Cerebellar cortex (tissue), 1 donor: ENCODE results near the gene ANKRD31.
"Not testable (repeated sequence)": the region's sequence is repeated elsewhere in the genome, so short reads cannot be mapped to it uniquely, and the experiment has no call there.

Experiments
- DNase-seq: peaks from one replicate; pipeline ENCODE4 v3.0.0-alpha.2; 2015; ENCODE audit warnings: low spot score

The ANKRD31 gene, protein sequence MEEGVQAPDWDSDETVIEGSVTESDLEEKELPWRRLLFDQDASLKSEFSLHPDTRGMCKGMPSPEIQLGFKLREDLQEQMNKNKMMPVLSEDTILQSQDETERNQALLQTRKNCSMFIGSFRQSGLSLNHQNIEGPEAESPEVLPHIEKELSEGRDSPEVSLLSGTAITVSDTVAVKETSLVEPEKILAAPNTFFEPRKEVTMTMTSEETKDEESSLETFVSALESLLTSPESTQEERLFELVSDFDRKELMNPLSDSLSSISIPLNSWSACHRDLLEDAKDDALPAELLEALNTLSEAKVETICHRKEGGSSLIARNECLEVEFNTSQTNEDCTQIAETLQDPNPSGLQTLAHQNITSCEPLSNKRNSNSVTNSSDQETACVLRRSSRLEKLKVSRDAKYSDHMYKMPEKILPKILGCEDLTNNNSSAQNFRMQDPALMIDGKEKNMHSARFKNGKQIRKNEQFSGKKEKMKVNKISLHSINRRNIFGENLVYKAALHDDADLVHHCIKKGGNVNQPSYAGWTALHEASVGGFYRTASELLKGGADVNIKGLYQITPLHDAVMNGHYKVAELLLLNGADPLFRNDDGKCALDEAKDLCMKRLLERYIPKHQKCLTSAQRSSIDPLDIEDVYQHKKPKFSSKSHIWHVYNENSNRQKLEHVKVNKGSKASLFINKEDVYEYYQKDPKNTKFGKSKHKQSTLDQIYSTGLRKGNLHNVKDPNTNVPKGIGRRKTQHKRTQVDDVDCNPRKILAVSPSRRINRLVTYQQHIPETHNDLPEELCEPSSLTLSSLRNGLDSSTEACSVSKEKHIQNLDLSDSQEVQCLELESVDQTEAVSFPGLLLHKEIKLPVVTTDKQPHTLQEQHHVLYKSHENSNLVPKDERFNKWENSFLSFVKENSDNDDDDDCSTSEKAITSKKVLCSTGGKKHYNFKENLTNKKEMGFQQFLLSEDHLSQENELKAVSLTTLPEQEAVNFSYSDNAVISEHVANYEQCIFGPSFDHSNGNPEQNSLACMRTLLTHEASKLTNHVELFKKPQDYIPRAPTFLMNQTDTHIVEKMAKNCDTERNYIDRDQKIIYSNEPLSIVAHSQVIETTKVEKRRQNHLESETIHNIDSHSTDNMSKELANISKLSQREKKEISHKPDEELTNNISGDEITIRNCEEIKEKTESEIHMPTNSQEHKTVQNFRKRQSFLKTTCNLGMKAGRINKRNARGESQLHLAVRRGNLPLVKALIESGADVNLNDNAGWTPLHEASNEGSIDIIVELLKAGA (N-terminal part only)

DNA sequence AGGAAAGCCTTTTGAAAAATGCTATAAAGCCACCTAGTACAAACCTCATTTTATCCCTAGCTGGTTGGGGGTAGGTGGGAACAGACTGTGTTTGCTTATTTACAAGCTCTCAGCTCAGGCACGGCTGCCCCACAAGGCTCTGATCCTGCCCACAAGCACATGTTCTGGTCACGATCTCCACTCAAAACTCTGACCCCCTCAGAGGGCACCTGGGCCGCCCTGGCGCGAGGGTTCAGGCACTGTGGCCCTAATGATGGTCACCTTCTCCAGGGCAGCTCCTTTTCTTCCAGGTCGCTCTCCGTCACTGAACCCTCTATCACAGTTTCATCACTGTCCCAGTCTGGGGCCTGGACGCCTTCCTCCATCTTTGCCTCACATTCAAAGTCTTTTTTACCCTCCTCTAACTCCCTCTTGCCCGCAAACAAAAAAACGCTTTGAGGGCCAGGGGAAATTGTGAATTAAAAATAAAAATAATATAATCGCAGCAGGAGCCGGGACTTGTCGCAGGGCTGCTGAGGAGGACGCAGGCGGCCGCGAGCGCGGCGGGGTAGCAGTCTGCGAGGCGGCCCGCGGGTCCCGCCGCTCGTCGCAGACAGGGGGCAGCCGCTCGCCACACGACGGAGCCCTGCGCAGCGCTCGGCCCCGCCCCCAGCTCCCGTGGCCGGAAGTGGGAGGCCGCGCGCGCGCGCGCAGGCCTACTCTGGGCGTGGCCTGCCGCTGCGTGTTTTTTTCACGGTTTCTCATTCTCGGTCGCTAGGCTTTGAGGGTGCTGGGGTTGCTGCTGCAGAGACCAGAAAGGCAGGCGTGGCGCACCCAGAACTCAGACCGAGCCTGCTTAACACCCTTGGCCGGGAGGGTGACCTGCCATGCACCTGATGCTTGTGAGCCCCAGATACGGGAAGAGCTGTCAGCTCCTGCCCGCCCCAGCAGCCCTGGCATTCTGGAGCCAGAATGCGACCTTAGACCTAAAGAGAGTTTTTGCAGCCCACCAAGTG lies at the start of gene ANKRD31:
ANKRD31 (minus strand) TSS at position 557 of the 995 bp plus-strand sequence; CDS start at position 365, 192 bp downstream.
- DNase-seq, result peak; percentile 86

DNA sequence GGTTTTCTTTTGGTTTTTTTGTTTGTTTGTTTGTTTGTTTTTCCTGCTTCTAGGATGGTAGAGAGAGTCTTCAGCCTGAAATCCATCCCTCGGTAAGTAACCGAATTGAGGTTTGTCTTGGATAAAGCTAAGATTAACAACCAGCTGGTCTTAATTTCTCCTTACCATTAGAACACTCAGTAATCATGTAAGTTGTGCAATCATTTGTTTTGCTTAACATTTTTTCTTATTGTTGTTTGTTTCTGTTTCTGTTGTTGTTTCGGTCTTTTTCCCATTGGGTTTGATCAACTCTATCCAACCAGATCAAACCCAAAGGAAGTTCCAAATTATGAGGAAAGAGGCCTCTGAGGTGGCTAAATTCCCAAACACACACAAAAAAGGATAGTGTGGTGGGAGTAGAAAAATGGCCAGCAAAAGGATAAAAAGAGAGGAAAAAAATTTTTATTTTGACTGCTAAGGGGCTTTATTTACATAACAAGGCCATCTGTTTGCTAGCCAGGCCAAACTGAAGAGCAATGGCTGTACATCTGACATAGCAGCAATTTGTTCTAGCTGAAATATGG lies 49.6 kb upstream of the ANKRD31 start:
- DNase-seq, result no peak

- DNase-seq, result no peak
Measured at GRCh38 chr5:75282581-75282980, 45.9 kb upstream of the ANKRD31 start.

GRCh38 chr5:75281716-75282465 lies 45.2 kb upstream of the ANKRD31 start:
- no peak for DNase-seq

DNA sequence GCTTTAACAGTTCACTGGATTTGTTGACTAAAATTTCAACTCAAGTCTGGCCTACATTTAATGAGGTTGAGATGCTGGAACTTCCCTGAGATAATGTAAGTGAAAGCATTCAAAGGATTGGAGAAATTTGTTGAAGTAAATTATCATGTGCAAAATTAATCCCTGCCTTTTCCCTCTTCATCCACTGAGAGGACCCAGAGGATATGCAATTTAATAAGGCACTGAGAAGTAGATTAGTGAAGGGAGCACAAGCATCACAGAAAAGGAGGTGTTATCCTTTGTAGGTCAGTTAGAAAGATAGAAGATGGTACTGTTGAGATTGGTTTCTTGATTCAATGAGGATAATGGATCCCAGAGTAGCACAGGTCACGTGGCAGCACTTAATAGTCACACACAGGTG lies 42.6 kb upstream of the ANKRD31 start:
- DNase-seq, result no peak

DNA sequence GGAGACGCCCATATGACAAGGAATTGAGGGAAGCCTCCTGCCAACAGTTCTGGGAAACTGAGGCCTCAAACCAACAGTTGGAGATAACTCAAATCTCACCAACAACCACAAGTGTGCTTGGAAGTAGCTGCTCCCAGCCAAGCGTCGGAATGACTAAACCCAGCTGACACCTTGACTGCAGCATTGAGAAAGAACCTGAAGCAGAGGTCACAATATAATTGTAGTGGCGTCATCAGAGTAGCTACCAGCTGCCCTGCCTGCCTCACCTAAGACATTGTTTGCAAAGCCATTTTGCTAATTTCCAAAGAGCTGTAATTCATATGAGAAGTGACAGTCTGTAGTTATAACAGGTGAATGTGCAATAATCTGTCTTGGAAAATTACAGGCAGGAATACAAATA lies 40.8 kb upstream of the ANKRD31 start:
- no peak for DNase-seq

- DNase-seq, result no peak
Measured at GRCh38 chr5:75275756-75276155, 39.1 kb upstream of the ANKRD31 start.

DNA sequence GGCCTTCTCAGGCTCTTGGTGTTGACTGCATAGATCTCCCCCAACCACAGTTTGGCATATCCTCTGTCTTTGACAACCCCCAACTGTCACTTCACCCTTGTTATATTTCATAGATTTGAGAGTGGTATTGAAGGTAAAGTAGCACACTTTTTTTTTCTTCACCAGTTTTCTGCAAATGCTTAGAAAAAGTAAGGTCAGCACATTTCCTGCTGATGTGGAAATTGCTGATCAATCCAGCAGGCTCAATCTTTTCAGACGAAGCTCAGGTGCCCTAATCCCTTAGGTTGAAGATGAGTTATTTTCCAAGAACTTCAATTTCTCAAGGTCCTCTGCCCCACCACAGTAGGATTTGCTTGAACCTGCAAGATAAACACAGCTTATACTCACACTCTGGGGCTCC lies 38.5 kb upstream of the ANKRD31 start:
- no peak for DNase-seq

- no peak for DNase-seq
Measured at GRCh38 chr5:75274486-75274885, 37.8 kb upstream of the ANKRD31 start.

- not testable (repeated sequence) for DNase-seq
Measured at GRCh38 chr5:75270605-75271004, 33.9 kb upstream of the ANKRD31 start.

DNA sequence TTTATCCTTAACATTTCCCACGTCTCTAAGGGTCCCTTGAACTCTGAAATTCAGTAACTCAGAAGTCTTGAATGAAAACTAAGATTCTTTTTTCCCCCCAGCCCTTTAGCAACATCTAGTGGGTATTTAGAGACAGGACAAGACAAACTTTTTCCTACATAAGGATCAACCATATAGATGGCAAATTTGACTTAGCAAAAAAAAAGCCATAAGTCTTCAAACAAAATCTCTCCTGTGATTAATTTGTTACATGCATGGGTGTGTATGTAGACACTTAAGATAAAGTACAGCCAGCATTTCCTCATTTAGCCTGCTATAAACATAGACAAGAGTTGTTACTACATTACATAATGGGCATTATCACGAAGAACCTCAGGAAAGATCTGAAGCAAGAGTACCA lies 29.1 kb upstream of the ANKRD31 start:
- DNase-seq, result peak; percentile 80

- no peak for DNase-seq
Measured at GRCh38 chr5:75262271-75262670, 25.6 kb upstream of the ANKRD31 start.

- no peak for DNase-seq
Measured at GRCh38 chr5:75260708-75261107, 24.0 kb upstream of the ANKRD31 start.

GRCh38 chr5:75250452-75250851 lies 13.8 kb upstream of the ANKRD31 start:
- DNase-seq, result not testable (repeated sequence)

- DNase-seq, result no peak
Measured at GRCh38 chr5:75245023-75245422, 8.3 kb upstream of the ANKRD31 start.

- DNase-seq, result no peak
Measured at GRCh38 chr5:75243510-75243909, 6.8 kb upstream of the ANKRD31 start.

DNA sequence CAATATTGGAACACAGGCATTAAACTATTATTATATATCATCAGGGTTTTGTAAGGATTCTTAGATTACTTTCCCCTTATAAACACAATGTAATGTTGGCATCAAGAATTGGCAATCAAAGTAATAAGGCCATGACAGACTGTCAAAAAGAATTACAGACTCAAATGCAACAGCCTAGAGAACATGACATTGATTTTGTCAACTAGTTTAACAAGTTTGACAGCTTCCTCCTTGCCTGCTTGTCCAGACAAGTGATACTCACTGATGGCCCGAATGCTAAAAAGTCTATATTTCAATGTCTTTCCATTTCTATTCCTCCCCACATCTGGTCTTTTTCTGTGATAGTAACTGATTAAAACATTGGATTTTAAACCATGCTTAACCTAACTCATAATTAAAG lies 6.4 kb upstream of the ANKRD31 start:
- no peak for DNase-seq

GRCh38 chr5:75242067-75242466 lies 5.4 kb upstream of the ANKRD31 start:
- peak; percentile 86 for DNase-seq

DNA sequence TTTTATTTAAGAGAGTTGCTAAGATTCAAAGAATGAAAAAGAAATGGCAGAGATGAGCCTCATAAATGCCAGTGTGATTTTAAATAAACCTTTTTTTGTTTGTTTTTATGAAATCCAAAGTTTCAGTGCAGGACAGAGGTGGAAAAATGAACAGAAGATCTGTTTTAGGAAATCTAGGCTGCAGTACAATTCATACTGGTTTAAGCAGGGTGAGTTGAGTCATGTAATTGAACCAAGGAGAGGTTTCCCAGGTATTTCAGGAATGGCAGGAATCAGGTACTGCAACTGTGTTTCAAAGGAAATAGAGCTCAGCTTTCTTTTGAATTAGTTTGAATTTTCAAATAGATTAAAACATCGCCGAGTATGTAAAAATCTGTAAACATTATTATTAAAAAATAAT lies 3.0 kb upstream of the ANKRD31 start:
- peak; percentile 76 for DNase-seq

GRCh38 chr5:75235711-75236110 lies 967 bp downstream of the ANKRD31 start:
- DNase-seq, result peak; percentile 60
